ENCODE results near the gene HOXD13.

Gene HOXD13

DNA sequence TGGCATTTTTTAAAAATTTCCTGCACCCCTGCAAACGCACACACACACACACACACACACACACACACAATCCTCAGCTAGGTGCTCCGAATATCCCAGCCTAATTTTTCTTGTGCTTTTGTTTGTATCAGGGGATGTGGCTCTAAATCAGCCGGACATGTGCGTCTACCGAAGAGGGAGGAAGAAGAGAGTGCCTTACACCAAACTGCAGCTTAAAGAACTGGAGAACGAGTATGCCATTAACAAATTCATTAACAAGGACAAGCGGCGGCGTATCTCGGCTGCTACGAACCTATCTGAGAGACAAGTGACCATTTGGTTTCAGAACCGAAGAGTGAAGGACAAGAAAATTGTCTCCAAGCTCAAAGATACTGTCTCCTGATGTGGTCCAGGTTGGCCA, 1.8 kb downstream of the HOXD13 start:
- DNase-seq (ENCODE audit: low spot score): no peak

DNA sequence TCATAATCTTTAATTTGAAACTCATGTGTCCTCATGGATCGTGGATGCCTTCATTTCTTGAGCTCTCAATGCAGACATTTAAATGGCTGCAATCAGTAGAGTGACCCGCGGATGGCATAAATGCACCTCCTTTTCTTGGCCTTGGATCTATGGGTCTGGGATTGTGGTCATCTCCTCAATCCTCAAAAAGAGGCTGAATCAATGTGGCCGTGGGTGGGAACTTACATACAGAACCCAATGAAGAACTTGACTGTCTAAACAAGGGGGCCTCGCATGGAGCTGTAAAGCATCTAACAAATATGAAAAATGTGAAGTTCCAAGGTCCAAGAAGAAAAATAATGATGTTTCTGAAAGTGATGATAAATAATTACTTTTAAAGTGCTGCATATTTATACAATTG, 2.9 kb downstream of the HOXD13 start:
- DNase-seq (ENCODE audit: low spot score): no peak

DNA sequence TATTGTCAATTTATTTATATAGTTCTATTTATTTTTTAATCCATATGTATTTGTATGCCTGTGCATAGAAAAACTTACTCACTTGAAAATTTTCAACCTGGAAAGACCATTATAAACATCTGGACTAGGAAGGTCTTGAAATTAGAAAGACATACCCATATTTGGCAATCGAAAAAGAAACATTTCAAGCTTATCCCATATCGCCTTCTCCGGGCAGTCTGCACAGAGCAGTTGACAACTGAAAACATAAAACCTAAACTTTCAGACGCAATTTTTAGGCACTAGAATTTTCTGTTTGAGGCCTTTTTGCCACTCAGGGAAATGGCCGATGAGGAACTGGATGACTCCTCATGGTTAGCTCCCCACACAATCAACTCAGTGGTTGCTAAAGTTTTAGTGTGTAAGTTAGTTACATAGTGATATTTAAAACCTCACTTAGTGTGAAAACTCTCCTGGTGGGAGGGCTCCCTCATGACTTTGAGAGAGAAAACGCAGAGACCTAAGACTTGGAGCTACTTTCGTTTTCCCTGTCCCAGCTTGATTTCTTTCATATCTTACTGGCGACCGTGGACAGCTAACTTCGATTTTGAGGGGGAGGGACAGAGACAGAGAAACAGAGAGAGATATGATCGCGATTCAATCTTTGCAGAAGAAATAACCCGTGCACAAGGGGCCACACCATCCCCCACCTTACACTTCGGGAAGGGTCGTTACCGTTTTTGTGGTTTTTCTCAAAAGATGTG, 3.9 kb downstream of the HOXD13 start:
- DNase-seq (ENCODE audit: low spot score): no peak

DNA sequence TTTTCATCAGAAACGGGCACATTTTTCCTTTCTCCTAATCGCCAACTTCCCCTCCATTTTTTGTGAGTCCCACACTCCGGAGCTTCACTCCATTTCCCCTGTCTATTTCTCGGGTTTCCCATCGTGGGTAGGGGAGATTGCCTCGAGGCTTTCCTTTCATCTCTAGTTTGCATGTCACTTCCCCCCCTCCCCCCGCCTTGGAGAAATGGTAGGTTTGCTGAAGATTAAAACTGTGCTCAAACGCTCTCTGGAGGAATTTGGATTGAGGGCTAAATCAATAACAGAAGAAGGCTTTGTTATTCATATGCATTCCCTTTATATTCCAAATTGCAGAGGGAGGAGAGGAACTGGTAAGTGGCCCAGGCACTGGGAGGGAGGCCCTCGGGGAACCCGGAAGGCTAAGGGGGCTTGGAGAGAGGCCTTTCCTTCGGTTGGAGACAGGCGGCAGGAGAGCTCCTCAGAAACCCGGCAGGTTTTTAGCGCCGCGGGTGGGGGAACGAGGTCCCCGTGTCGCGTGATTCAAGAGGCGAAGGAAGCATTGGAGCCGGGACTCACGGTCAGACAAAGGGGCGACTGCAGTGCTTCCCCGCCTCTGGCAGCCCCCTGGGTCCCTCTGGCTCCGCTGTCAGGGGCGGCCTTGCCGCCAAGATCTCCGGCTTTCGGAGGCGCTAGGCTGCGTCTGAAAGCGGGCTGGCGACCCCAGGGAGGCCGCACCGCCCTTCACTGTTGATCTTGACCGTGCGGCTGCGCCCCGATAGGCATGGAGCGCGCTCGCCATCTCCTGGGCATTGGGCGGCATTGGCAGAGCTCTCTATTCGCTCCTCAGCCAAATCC, 4.7 kb downstream of the HOXD13 start:
- DNase-seq (ENCODE audit: low spot score): peak; percentile 52

DNA sequence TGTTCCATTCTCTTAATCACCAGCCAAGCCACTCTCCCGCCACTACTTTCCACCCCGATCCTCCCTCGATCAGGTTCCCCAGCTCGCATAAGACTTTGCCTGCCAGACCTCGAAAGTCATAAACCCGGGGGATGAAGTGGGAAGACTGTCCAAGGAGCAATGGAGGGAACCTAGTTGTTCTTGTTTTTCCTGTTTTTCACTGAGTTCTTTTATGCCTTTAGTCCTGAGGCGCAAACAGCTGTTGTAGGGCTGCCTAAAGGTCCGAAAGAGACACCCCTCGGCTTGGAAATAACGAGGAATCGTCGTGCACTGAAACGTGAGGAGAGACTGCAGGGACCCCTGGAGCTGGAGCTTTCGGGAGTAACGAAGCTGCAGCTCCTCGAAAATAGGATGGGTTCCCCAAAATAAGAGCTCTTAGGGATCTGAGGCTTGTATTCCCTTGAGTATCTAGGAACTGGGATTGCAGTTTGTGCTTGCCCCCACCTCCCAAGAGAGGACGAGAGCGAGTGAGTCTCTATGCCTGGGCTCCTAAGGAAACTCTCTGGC, 5.4 kb downstream of the HOXD13 start:
- no peak for DNase-seq (ENCODE audit: low spot score)

DNA sequence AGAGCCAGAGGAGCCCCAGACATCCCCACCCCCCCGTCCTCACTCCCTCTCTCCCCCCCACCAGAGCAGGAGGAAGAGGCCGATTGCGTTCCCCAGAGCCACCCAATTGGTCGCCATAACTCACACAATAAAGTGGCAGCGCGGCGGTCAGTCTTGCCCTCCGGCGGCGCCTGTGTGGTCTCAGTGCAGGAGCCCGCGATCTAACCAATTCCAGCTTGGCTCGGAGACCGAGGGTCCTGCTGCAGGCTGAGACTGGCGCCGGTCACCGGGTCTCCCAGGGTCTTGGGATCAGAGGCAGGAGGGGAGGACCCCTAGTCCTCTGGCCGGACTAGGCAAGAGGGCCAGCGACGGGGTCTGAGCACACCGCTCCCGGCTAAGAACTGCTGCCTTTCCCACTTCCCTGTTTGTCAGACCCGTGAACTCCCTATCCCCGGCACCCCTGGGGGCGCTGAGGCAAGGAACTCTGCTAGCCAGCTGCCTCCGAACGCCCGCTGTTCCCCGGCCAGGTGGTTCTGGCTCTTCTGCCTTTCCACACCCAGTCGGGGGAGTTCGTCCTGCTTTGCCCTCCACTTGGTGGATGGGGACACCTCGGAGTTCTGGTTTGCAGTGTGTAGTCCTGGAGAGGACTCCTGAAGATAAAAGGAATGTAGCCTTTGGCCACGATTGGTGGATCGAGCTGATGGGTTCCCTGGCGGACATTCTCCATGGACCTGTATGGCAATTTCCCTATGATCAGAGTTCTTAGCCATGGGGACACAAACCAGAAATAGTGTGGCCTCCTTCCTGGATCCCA, 6.0 kb downstream of the HOXD13 start:
- no peak for DNase-seq (ENCODE audit: low spot score)

DNA sequence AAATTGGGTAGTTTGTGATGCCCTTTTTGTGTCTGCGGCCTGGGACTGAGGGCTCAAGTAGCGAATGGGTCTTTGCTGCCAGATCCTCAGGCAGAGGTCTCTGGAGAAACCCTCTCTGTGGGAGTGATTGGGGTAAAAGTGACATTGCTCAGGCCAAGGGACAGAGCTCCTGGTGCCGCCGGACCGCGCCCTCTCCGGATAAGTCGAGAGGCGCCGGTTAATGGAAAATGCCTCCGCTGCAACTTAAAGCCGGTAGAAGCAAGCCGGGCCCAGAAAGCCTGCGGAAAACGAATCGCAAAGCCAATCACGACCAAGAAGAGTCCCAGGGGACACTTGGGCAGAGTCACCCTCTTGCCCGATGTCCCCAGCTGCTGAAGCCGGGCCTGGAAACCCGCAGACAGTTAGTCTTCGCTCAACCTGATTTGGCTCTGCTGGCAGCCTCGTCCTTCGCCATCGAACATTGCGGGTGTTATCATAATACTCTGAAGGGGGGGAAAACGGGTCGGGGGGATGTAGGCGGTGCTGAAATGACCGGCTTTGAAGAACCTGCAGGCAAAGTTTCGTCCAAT, 6.7 kb downstream of the HOXD13 start:
- no peak for DNase-seq (ENCODE audit: low spot score)

DNA sequence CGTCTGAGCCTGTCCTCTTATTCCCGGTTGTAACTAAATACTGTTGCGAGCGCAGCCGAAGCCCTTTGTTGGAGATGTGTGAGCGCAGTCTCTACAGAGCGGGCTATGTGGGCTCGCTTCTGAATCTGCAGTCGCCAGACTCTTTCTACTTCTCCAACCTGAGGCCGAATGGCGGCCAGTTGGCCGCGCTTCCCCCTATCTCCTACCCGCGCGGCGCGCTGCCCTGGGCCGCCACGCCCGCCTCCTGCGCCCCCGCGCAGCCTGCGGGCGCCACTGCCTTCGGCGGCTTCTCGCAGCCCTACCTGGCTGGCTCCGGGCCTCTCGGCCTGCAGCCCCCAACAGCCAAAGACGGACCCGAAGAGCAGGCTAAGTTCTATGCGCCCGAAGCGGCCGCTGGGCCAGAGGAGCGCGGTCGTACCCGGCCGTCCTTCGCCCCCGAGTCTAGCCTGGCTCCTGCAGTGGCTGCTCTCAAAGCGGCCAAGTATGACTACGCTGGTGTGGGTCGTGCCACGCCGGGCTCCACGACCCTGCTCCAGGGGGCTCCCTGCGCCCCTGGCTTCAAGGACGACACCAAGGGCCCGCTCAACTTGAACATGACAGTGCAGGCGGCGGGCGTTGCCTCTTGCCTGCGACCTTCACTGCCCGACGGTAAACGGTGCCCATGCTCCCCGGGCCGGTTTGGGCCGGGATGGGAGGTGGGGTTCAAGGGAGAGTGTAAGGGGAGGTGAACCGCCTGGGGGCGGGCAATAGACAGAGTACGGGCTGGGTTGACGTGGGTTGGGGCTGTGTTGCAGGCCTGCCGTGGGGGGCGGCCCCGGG, 7.4 kb downstream of the HOXD13 start, which contains the start of gene HOXD12:
Gene HOXD12 (plus strand): TSS at position 68 of the 819 bp plus-strand sequence. CDS start 7 bp downstream, at position 75.
- DNase-seq (ENCODE audit: low spot score): no peak

DNA sequence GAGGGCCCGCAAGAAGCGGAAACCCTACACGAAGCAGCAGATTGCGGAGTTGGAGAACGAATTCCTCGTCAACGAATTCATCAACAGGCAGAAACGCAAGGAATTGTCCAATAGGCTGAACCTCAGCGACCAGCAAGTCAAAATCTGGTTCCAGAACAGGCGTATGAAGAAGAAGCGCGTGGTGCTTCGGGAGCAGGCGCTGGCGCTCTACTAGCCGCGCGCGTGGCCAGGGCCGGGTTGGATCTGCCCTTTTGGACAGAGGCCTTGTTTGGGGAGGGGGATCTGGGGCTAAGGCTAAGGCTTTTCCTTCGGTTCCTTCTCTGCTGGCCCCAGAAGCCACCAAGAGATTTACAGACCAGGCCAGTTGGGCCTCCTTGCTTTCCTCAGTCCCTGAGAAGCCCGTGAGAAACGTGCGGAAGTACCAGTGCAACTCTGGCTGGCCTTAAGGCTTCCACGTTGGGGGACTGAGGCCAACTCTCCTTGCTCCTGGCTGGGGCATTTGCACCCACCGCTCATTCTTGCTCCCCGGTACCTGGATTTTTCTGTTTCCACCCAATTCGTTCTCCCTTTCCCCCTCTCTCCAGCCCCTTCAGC, 8.1 kb downstream of the HOXD13 start:
- no peak for DNase-seq (ENCODE audit: low spot score)

DNA sequence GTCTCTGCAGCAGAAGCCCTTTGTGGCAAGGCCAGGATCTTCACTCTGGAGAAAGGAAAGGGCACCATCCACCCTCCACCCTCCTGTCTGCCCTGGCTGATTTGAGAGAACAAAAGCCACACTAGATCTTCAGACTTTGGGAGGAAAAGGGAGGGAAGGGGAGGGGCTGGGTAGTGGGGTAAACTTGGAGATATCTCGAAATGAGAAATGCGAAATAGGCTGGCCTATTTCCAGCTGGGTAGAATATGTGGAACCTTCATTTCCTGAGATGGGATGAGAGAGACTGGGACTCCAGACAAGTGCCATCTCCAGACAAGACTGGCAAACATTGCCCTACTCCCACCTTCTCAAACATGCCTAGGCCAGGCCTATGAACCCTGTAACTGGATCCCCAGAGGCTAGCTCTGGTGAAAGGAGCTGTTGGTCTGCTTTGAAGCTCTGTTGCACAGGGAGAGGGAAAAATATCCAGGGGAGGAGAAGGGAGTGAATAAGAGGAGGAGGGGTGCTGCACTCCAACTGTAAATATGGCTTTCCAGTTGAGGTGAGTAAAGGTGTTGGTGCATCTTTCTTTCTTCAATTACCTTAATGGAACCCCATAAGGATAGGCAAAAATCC, 8.8 kb downstream of the HOXD13 start:
- no peak for DNase-seq (ENCODE audit: low spot score)

DNA sequence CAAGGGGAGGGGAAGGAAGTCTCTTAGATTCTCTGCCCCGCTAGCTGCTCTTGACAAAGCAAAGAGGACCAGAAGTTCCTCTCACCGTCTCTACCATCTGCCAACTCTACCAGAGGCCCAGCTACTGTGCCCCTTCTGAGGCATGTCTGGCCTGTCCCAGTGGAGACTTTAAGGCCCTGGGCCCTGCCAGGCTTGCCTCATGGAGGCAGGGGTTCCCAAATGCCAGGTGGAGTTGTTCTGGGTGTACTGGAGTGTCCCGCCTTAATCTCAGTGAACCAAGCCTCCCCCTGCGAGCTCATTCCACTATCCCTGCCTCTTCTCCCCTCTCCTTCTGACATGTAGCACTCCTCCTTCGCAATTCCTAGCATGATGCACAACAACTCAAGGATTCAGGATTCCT, 9.3 kb downstream of the HOXD13 start:
- no peak for DNase-seq (ENCODE audit: low spot score)

DNA sequence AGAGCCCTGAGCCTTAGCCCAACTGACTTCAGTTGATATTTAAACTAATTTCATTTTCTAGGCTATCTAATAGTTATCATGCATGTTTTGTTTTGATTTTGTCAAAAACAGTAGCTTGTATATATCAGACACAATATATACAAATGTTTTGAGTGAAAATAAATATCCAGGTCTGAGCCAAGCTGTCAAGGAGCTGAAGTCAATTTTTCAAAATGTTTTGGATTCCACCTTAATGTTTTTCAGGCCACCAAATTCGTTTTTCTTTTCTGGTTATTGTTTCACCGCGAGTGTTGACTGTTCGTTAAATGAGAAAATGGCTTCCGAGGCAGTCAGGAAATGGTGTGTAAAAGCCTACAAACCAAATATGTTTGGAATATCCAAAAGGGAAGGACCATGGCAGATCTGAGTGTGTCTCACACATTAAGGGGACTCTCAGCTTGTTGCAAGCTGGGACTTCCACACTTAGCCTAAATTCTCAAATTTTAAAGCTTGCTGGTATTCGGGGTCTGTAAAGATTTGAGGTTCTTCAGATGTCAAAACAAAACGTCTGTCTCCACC, 9.9 kb downstream of the HOXD13 start:
- no peak for DNase-seq (ENCODE audit: low spot score)

DNA sequence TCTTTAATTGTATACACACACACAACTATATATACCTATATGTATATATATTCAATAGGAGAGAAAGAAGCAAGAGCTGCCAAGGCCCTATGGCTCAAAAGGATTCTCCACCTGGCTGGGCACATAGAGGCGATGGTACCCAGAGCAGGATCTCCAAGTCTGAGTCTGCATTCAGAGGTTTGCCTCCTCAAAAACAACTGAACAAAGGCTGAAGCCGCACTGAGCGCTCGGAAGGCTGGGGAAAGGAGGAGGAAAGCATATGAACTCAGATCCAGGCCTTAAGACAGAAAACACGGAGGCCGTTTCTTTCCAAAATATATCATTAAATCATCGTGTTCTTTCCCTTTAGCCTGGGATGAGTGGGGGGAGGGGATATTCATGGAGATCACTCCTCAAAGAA, 10.7 kb downstream of the HOXD13 start:
- DNase-seq (ENCODE audit: low spot score): no peak

DNA sequence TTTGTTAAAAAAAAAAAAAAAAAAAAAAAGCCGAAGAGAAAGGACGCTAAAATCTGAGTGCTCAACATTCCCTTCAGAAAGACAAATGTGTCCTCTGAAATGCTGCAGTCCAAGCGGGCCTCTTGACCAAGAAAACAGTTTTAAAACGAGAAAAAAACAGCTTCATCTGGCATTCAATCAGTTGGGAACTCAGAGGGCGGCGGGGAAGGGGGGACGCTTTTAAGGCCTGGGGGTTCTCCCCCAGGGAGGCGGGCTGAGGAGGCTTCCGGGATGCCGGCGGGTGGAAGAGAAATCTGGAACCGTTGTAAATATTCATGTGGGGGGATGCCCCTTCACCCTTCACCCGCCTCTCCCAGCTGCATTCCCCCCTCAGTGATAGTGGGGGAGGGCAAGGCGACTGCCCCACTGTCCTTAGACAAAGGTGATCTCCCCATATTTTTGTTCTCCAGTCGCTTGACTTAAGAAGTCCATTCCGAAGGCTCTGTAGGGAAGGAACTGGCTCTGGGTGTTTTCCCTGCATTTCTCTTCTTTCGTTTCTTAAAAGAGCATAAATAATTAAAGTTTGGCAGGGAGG, 11.3 kb downstream of the HOXD13 start:
- DNase-seq (ENCODE audit: low spot score): no peak

DNA sequence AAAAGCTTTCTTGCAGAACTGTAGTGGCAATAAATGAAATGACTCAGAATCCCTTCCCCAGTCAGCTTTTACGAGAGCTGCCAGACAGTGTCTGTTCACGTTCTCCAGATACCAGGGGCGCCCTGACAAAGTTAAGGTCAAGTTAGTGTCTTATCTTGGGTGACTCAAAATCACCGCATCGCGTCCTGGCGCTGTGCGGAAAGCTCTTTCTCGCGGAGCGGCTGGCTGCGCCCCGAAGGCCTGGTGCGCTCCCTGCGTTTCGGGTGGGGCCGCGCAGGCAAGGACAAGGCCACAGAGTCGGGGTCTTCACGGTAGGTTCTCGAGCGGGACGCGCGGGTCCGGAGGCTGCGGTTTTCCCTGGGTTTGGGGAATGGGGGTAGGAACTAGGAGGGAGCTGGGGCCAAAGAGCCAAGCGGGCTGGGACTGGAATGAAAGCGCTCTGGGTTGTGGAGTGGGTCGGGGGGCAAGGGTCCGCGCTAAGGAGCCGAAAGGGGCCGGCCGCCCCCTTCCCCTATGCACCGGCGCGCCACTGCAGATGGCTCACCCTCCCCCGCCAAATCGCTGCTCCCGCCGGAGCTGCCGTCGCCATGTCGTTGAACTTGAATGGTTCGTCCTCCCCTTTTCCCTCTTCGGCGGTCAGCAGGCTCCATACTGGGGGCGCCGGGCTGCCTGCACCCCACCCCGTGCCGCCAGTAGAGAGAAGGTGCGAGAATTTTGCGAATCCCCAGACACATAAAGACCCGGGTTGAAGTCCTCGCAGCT, 12.0 kb downstream of the HOXD13 start:
- DNase-seq (ENCODE audit: low spot score): no peak

DNA sequence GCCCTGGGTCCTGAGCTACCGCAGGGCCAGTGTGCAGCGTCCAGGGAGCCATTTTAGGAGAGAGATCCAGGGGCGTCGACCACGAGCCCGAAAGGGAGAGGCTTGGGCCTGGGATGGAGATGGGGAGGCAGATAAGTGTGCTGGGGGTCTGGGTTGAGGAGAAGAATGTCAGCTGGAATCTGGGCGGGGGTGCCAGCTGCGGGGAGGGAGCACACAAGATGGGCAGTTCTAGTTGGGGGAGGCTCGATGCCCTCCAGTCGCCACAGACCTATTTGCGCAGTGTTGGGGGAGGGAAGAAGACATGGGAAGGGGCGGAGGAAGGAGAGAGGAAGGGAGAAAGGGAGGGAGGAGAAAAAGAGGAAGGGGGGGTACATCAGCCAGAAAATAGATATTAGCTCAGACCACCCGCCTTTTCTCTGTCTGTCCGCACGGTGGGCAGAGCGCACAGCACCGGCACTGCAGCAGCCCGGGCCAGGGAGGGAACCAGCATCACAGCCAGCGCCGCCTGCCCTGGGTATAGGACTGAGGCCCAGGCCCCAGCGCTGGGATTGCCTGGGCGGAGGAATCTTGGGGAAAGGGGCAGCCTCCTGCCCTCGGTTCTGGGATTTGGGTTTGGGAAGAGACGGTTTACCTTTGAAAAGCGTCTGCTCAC, 12.7 kb downstream of the HOXD13 start:
- DNase-seq (ENCODE audit: low spot score): no peak

DNA sequence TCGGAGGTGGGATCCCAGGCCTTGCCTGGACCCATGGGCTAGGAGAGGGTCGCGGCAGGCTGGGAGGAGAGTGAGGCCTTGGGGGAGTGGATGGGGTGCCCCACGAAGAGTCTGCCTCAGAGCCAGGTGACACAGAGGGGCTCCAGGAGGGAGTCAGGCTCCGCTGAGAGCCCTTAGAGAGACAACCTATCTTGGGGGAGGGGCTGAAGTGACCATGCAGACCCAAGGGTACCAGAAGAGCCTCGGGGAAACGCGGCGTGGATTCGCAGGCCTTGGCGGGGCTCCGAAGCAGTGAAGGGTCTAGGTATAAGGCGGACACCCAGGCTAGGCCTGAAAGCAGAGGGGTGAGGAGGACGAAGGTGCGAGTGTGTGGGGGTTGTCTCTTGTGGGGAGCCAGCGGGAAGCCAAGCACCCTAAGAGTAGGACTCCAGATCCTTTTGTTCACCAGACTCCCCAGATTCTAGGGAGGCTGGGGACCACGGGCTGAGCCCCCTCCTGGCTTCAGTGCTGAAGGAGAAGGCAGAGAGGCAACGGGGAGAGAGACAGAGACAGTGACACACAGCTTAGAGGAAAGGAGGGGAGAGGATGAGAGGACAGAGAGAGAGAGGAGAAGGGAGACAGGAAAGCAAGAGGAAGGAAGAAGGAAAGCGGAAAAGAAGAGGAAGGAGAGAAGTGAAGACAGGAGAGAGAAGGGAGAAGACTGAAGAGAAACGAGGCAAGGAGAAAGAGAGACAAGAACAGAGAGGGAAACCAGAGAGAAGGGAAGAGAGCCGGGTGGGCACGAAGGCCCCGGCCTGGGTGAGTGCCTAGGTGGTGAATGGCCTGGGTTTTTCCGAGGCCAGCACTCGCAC, 13.4 kb downstream of the HOXD13 start:
- no peak for DNase-seq (ENCODE audit: low spot score)
